HK-2 (cell line): ENCODE measurements around the gene UQCRHL.

Source experiments
- DNase-seq: peaks from one replicate; pipeline ENCODE4 v3.0.0-alpha.2; 2018; ENCODE audit not compliant: unreplicated experiment

Gene UQCRHL

DNA sequence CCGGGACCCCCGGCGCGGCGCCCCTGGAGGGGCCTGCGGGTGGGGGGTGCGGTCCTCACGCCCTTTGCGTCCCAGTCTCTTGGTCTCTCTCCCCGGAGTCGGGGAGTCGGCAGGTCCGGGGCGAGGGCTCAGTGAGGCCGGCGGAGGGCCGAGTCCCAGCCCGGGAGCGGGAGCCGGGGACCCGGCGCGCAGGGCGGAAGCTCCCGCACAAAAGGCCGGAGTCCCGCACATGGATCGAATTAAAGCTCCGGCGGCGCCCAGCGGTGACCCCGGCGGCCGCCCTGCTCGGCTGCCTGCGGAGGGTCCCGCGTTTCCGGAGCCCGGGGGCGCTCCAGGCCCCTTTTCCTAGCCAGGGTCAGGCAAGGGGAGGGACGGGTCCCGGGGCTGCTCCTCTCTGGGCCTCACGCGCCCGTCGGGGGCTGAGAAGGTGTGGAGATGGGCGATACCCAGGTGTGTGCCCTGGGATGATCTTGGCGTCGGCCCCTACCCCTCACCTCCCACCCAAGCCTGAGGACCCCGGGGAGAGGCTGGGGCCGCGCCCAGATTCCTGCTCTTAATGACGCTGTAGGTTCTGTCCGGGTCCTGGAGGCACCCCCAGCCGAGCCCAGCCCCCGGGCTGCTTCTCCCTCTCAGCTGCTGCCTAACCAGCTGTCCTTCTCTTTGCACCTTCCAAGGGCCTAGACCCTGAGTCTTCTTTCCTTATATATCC is 48.3 kb downstream of the UQCRHL start:
- DNase-seq, result no peak

DNA sequence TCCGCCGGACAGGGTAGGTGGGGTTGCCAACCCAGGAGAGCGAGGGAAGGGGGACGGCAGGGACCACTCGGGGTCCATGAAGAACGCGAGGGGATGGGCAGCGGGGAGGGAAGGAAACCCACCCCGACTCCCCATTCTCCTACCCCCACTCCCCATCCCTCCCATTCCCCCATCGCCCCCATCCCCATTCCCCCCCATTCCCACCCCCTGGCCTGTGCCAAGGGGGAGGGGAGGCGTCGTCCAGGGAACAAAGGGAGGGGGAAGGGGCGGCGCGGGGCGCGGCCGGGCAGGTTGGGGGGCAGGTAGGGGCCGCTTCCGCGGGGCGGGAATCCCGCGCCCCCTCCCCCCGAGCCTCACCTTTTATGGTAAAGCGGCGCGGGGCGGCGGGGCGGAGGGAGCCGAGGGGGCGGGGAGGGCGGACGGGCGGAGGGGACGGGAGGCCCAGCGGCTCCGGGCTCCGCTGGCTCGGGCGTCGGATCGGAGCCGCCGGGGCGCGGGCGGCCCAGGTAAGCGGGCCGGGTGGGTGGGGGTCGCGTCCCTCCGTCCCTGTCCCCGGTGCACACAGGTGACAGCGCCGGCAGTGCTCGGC is 49.0 kb downstream of the UQCRHL start, which contains the start of gene FBLIM1:
Gene FBLIM1 (plus strand): TSS at position 453 of the 589 bp plus-strand sequence. CDS start 6,189 bp downstream, outside the sequence.
- DNase-seq, result no peak

DNA sequence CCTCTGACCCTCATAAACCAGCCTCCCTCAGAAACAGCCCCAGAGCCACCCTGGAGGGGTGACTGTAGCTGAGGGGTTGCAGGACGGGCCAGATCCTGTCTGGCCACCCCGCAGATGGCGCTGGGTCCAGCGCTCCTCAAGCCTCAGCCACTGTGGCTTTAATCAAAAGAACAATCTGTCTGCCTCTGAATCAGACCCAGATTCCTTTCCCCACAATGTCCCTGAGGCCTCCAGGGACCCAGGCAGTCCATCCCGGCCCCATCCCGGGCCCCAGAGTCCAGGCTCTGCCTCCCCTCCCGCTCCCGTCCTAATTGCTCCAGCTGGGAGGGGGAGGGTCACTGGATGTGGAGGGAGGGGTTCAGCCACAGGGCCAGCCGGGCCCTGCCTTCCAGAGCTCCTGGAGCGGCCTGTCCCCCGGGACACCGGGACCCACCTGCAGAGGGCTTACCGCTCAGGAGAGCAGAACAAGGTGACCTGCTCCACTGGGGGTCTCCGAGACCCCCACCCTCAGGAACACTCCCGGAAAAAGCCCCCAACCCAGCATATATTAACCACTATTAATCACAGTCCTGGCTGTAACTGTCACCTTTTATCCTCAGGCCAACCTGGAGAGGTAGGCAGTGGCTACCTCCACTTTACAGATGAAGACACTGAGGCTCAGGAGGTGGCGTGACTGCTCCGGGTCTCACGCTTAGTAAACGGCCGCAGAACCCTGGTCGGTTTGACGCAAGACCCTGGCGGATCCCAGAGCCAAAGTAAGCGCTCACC is 49.7 kb downstream of the UQCRHL start:
- DNase-seq, result no peak
